HG02884 (cell line): Measurements from ENCODE around the gene PUS3.
"Not testable (repeated sequence)": the region's sequence is repeated elsewhere in the genome, so short reads cannot be mapped to it uniquely, and the experiment has no call there.

Experiments
- ATAC-seq: cut with Tn5 transposase; IDR thresholded peaks from one replicate; pipeline ENCODE4 v1.9.1; 2021; ENCODE audit warnings: mild to moderate bottlenecking, moderate library complexity; ENCODE audit not compliant: unreplicated experiment

Gene PUS3

GRCh38 chr11:125922156-125922555 lies 19.1 kb upstream of the PUS3 start:
- ATAC-seq: no peak

GRCh38 chr11:125921042-125921441 lies 18.0 kb upstream of the PUS3 start:
- no peak for ATAC-seq

- ATAC-seq: no peak
Measured at GRCh38 chr11:125918140-125918840, 15.3 kb upstream of the PUS3 start.

DNA sequence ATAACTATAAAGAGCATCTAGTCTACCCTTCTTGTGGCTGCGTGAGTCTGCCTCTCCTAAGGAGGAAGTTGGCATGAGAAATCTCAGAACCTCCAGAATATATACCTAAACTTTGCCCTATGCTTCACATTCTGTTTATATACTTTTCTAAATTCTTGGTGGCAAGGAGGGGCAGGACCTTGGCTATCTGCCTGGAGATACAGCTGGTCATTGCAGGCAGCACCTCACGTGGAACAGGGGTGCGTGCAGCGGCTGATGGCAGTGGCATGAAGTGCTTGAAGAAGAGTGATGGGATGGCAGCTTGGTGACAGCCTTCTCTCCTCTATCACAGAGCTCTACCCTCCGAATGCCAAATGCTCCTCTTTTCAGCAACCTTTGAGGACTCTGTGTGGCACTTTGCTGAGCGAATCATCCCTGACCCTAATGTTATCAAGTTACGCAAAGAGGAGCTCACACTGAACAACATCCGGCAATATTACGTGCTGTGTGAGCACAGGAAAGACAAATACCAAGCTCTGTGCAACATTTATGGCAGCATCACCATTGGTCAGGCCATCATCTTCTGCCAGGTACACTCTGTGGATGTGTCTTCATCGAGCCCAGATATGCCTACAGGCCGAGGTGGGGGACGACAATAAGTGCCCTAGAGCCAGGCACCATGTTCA lies 13.8 kb upstream of the PUS3 start:
- no peak for ATAC-seq

- not testable (repeated sequence) for ATAC-seq
Measured at GRCh38 chr11:125914601-125915000, 11.6 kb upstream of the PUS3 start.

- no peak for ATAC-seq
Measured at GRCh38 chr11:125910226-125910849, 7.3 kb upstream of the PUS3 start.

DNA sequence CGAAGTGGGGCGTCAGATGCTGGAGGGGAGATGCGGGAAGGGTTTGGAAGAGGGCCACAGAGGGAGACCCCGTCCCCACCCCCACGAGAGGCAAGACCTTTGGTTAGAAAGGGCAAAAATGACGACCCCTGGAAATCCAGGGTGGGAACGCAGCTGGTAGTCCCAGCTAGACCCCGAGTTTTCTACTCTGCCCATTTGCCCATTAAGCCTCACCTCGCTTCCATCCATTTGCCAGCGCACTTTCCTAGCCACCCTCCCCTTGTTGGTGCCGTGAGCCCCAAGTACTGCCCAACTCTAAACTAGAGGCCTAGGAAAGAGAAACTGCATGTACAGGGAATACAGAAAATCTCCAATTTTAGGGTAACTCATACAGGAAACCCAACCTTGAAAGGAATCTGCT lies 1.7 kb upstream of the PUS3 start:
- ATAC-seq: no peak

GRCh38 chr11:125903711-125904659 lies 979 bp upstream of the PUS3 start, which contains the start of gene DDX25:
DDX25 (plus strand) TSS chr11:125904508; CDS start chr11:125904518, 10 bp downstream.
- ATAC-seq: no peak

GRCh38 chr11:125902277-125902926 lies 604 bp downstream of the PUS3 start:
- ATAC-seq: peak; percentile 13

GRCh38 chr11:125901872-125902271 lies 1.1 kb downstream of the PUS3 start:
- ATAC-seq: no peak

DNA sequence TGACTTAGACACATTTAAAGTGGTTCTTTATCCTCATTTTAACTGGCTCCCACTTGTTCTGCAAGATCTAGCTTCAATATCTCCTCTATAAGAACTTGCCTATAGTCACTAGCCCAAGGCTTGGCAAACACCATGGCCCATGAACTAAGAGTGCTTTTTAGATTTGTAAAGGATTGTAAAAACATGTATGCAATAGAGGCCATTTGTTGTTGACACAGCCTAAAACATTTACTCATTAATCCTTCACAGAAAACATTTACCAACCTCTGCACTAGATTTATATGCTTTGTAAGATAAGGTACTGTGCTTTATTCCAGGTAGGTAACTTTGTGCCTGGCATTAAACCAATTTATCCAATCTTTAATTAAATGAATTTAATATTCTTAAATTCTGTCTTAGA lies 10.0 kb downstream of the PUS3 start:
- ATAC-seq: no peak

DNA sequence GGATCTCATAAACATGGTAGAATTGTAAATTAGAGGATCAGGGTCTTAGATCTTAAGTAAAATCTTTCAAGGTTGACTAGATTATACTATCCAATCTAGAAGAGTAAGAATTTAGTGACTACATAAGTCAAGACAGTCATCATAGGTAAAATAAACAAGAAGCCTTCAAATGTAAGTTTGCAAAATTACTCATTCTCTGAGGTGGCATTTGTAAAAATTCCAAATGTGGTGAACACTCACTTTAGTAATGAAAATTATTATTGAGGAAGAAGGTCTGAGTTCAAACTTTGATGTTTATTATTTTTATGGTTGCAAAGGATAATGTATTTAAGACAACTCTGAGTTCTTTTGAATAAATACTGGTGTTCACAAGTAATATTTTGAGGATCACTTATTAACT lies 10.9 kb downstream of the PUS3 start:
- no peak for ATAC-seq

DNA sequence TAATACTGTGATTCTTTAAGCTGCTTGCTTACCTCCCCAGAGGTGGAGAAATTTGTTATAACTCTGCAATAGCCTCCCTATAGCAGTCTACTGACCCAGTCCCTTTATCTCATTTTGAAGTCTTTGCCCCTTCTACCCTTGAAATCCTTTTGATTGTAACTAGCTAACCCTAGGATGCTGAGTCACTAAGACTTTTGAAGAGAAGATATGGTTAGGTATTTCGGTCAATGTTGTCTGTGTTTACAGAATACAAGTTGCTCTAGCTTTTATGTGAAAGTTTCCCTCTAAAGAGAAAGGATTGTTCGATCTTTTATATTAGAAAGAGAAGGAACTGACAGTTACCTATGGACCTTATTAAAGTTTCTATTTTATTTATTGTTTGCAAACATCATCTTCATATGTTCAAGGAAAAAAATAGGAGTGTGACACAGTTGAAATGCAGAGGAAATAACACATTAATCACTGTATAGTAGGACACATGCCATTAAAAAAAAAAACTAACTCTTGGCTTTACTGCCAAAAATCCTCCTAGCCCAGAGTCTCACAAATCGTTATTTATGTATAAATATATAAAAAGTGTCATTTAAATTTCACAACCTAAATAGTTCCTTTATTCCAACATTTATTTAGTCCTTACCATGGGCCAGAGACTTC lies 12.4 kb downstream of the PUS3 start:
- no peak for ATAC-seq

GRCh38 chr11:125887373-125888324 lies 15.4 kb downstream of the PUS3 start, which contains the start of gene HYLS1:
HYLS1 (plus strand) TSS chr11:125887668; CDS start chr11:125899369, 11,701 bp downstream.
- ATAC-seq: peak; percentile 84

GRCh38 chr11:125886997-125887372 lies 16.0 kb downstream of the PUS3 start:
- peak; percentile 34 for ATAC-seq

DNA sequence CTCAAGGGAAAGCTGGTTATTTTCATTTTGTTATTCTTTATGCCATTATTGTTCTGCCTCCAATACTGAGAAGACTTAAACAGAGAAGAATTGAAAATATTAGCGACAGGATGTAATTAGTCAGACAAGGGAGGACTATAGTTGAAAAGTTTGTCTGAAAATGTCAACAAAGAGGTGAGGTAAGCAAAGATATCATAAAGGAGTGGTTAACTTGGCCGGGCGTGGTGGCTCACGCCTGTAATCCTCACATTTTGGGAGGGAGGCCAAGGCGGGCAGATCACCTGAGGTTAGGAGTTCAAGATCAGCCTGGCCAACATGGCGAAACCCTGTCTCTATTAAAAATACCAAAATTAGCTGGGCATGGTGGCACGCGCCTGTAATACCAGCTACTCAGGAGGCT lies 19.6 kb downstream of the PUS3 start:
- no peak for ATAC-seq

DNA sequence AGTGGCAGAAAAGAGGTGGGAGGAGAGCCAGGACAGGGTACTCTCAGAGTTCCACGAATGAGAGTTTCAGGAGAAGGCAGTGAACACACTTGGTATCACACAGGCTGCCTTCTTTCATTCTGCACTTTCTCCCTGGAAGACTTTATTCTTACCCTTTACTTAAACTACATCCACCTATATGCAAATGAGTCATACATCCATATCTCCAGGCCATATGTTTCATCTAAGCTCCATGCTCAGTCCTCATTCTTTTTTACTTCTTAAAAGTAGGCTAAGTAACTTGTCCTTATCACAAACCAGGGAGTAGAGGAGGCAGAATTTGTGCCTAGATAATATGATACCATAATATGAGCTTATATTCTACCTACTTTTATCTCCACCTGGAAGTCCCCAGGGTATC lies 21.7 kb downstream of the PUS3 start:
- ATAC-seq: no peak

DNA sequence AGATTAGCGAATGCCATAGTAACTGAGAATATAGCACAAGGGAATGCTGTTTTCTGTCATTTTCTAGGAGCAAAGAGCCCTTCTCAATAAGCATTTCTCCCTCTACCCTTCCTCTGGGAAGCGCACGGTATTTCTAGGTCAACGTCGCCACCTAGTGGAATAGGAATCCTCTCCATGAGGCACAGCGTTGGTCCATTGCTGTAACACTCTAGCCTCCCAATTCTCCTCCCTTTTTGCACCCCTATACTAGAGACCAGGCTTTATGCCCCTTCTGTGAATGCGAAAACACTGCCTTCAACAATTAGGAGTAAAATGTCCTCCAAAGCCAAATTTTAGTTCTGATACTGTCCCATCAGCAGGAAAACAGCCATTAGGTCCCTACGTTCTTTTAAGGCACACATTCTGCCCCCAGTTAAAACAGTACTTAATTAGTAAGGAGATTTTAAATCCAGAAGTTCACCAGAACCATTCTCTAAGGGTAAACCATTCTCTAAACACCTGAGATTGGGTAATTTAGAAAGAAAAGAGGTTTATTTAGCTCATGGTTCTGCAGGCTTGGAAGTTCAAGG lies 28.4 kb downstream of the PUS3 start:
- ATAC-seq: peak; percentile 83
